ENCODE data around the gene CPT1C. TPM values are rescaled to one million over a fixed set of nuclear protein-coding genes. Genes with fewer than 3 reads are reported as not detected.

Gene CPT1C
- total RNA-seq, 2 donors from 2014 or later: 0.31 to 1.0 TPM

GRCh38 chr19:49655570-49656455 lies 35.1 kb upstream of the CPT1C start:
- H3K27ac Mint-ChIP-seq: no peak overlapping the region
- no peak overlapping the region for H3K4me3 Mint-ChIP-seq
- peaks cover 12% of the 10 kb centered on the region for H3K4me1 Mint-ChIP-seq
- H3K9me3 ChIP-seq (ENCODE audit: control insufficient read depth, low read length, poor library complexity, severe bottlenecking): no peaks in the 10 kb centered on the region
- H3K36me3 Mint-ChIP-seq (ENCODE audit: low read depth): peaks cover 3% of the 10 kb centered on the region
- H3K27me3 Mint-ChIP-seq: no peaks in the 10 kb centered on the region
- no peak for DNase-seq
- no peak for ATAC-seq

DNA sequence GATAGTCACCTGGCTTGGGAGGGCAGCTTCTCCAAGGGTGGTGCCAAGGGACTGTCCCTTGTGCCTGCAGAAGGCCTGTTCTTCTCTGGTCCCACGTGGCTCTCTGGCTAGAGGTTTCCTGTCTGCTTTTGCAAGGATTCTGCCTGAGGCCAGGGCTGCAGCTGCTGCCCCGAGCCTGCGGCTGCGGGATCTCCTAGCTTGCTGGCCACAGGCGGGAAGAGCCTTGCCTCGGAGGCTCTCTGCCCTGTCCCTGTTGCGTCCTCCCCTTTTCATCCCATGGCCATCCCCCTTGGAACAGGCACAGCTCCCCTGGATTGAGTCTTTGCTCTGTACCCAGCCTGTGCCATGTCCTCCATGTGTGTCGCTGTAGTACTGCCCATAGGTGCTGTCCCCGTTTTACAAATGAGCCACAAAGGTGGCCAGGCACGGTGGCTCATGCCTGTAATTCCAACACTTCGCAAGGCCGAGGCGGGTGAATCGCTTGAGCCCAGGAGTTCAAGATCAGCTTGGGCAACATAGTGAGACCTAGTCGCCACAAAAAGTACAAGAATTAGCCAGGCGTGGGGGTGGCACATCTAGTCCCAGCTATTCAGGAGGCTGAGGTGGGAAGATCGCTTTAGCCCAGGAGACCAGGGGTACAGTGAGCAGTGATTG lies 34.3 kb upstream of the CPT1C start:
- no peak overlapping the region for H3K27ac Mint-ChIP-seq
- peaks cover 3% of the 10 kb centered on the region for H3K36me3 Mint-ChIP-seq (ENCODE audit: low read depth)
- no peaks in the 10 kb centered on the region for H3K9me3 ChIP-seq (ENCODE audit: control insufficient read depth, low read length, poor library complexity, severe bottlenecking)
- H3K27me3 Mint-ChIP-seq: no peaks in the 10 kb centered on the region
- no peak overlapping the region for H3K4me3 Mint-ChIP-seq
- peaks cover 12% of the 10 kb centered on the region for H3K4me1 Mint-ChIP-seq
- no peak for DNase-seq
- no peak for ATAC-seq

- Mint-ChIP-seq H3K4me3 (no peak overlapping the region), H3K4me1 (peaks cover 14% of the 10 kb centered on the region), H3K36me3 (ENCODE audit: low read depth) (peaks cover 3% of the 10 kb centered on the region), H3K27ac (no peak overlapping the region), H3K27me3 (no peaks in the 10 kb centered on the region)
- H3K9me3 ChIP-seq (ENCODE audit: control insufficient read depth, low read length, poor library complexity, severe bottlenecking): no peaks in the 10 kb centered on the region
- no peak for ATAC-seq
- no peak for DNase-seq
Measured at GRCh38 chr19:49657493-49658138, 33.3 kb upstream of the CPT1C start.

- Mint-ChIP-seq H3K36me3 (ENCODE audit: low read depth) (peaks cover 3% of the 10 kb centered on the region), H3K4me1 (peaks cover 18% of the 10 kb centered on the region), H3K27me3 (no peaks in the 10 kb centered on the region), H3K4me3 (no peak overlapping the region), H3K27ac (no peak overlapping the region)
- DNase-seq (no peak), ATAC-seq (no peak)
- no peaks in the 10 kb centered on the region for H3K9me3 ChIP-seq (ENCODE audit: control insufficient read depth, low read length, poor library complexity, severe bottlenecking)
Measured at GRCh38 chr19:49658139-49658517, 32.8 kb upstream of the CPT1C start.

DNA sequence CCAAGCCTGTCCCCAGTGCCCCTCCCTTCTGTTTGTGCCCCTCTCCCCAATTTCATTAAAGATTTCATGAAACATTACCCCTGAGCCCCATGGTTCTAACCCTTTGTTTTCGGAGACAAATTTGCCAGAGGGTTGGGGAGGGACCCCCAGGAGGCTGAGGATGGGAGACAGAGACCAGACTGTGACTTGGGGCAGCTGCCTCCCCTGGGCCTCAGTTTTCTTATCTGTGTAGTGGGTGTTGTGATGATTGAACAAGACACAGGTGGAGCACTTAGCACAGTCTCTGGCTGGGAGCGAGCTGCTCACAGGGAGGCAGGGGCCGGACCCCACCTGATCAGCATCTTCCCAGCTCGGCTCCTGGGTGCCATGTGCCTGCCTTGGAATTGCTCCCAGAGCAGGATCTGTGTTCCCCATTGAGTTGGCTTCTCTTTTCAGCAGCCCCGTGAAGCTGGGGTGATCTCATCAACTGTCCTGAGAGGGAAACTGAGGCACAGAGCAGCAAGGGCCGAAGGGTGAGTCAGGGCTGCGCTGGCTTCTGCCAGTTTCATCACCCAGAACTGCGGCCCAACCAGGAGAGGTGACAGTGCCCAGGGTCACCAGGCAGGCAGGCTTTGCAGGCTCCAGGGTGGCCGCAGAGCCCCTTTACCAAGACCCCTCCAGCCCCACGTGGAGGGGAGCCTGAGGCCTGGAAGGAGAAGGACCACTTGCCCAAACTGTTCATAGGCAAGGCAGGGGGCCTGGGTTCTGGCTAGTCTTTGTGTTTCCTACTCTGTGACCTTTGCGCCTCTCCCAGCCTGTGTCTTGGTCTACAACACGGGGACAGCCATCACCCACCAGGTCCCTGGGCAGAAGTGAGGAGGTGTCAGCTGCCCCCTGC lies 32.1 kb upstream of the CPT1C start:
- H3K4me1 Mint-ChIP-seq: peaks cover 22% of the 10 kb centered on the region
- no peaks in the 10 kb centered on the region for H3K9me3 ChIP-seq (ENCODE audit: control insufficient read depth, low read length, poor library complexity, severe bottlenecking)
- H3K27ac Mint-ChIP-seq: no peak overlapping the region
- H3K36me3 Mint-ChIP-seq (ENCODE audit: low read depth): peaks cover 3% of the 10 kb centered on the region
- DNase-seq (no peak), ATAC-seq (no peak)
- H3K4me3 Mint-ChIP-seq: no peak overlapping the region
- H3K27me3 Mint-ChIP-seq: no peaks in the 10 kb centered on the region

GRCh38 chr19:49660338-49660961 lies 30.5 kb upstream of the CPT1C start:
- Mint-ChIP-seq H3K27ac (peak overlapping the region; percentile 65), H3K4me1 (peaks cover 34% of the 10 kb centered on the region), H3K4me3 (no peak overlapping the region), H3K36me3 (ENCODE audit: low read depth) (peaks cover 9% of the 10 kb centered on the region), H3K27me3 (no peaks in the 10 kb centered on the region)
- DNase-seq (no peak), ATAC-seq (no peak)
- no peaks in the 10 kb centered on the region for H3K9me3 ChIP-seq (ENCODE audit: control insufficient read depth, low read length, poor library complexity, severe bottlenecking)

DNA sequence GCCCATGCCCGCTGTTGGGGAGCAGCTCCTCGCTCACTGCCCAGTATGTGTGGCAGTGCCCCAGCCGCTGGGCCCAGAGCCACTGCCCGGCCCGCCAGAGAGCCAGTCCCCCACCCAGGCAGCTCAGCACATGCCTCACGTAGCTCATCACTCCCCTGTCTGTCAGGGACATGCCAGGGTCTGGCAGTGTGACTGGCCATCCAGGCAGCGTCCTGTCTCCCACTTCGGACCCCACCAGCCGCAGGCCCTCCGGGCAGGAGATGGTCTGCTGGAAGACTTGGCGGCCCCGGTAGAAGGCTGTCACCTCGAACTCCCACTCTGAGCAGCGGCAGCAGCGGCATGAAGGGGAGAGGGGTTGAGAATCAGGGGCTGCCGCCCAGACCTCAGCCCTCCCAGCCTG lies 28.9 kb upstream of the CPT1C start:
- Mint-ChIP-seq H3K4me3 (no peak overlapping the region), H3K36me3 (ENCODE audit: low read depth) (peaks cover 13% of the 10 kb centered on the region), H3K27ac (peak overlapping the region; percentile 100)

DNA sequence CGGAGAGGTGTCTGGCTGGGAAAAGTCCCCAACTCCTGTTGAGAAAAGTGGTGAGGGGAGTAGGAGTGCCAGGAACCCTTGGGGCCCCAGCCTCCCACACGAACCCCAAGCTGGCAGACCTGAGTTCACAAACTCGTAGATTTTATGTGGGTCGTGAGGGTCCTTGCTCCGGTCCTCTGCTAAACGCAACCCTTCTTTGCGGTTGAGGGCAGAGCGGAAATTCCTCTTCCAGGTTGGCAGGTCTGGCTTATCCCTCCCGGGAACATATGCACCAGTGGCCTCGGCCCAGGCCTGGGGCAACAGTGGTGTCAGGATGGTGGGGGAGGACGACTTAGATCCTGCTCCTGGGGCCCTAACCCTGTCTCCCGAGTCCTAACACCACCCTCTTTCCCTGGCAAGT lies 27.7 kb upstream of the CPT1C start:
- H3K36me3 Mint-ChIP-seq (ENCODE audit: low read depth): peaks cover 10% of the 10 kb centered on the region
- H3K4me1 Mint-ChIP-seq: peaks cover 46% of the 10 kb centered on the region
- H3K27ac Mint-ChIP-seq: peak overlapping the region; percentile 100
- no peaks in the 10 kb centered on the region for H3K9me3 ChIP-seq (ENCODE audit: control insufficient read depth, low read length, poor library complexity, severe bottlenecking)
- no peak for ATAC-seq
- no peaks in the 10 kb centered on the region for H3K27me3 Mint-ChIP-seq
- no peak for DNase-seq
- peak overlapping the region; percentile 100 for H3K4me3 Mint-ChIP-seq

More for the DNA sequence above, 28.9 kb upstream of the CPT1C start:
- DNase-seq: no peak
- Mint-ChIP-seq H3K27me3 (no peaks in the 10 kb centered on the region), H3K4me1 (peaks cover 42% of the 10 kb centered on the region)
- no peak for ATAC-seq
- no peaks in the 10 kb centered on the region for H3K9me3 ChIP-seq (ENCODE audit: control insufficient read depth, low read length, poor library complexity, severe bottlenecking)

- peaks cover 10% of the 10 kb centered on the region for H3K36me3 Mint-ChIP-seq (ENCODE audit: low read depth)
- H3K4me1 Mint-ChIP-seq: peaks cover 43% of the 10 kb centered on the region
- no peaks in the 10 kb centered on the region for H3K27me3 Mint-ChIP-seq
- ATAC-seq: peak; percentile 73
- H3K9me3 ChIP-seq (ENCODE audit: control insufficient read depth, low read length, poor library complexity, severe bottlenecking): no peaks in the 10 kb centered on the region
- peak overlapping the region; percentile 100 for H3K27ac Mint-ChIP-seq
- H3K4me3 Mint-ChIP-seq: peak overlapping the region; percentile 100
- peak; percentile 81 to 94 (median 90) for DNase-seq
Measured at GRCh38 chr19:49664171-49665035, 26.5 kb upstream of the CPT1C start.

DNA sequence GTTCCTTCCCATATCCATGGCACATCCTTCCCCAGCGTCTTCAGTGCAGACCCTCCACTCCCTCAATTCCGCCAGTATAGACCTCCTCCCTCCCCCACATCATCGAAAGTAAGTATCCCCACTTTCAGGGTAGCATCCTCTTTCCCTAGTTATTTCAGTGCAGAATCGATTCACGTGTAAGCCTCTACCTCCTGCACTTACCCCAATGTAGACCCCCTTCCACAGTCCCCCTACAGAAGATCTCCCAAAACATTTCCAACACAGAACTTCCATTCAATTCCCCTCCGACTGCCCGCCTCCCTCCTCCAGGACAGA lies 25.9 kb upstream of the CPT1C start:
- Mint-ChIP-seq H3K4me1 (peaks cover 46% of the 10 kb centered on the region), H3K27me3 (no peaks in the 10 kb centered on the region), H3K27ac (peak overlapping the region; percentile 100), H3K36me3 (ENCODE audit: low read depth) (peaks cover 10% of the 10 kb centered on the region), H3K4me3 (peak overlapping the region; percentile 100)
- DNase-seq (no peak), ATAC-seq (no peak)
- no peaks in the 10 kb centered on the region for H3K9me3 ChIP-seq (ENCODE audit: control insufficient read depth, low read length, poor library complexity, severe bottlenecking)

DNA sequence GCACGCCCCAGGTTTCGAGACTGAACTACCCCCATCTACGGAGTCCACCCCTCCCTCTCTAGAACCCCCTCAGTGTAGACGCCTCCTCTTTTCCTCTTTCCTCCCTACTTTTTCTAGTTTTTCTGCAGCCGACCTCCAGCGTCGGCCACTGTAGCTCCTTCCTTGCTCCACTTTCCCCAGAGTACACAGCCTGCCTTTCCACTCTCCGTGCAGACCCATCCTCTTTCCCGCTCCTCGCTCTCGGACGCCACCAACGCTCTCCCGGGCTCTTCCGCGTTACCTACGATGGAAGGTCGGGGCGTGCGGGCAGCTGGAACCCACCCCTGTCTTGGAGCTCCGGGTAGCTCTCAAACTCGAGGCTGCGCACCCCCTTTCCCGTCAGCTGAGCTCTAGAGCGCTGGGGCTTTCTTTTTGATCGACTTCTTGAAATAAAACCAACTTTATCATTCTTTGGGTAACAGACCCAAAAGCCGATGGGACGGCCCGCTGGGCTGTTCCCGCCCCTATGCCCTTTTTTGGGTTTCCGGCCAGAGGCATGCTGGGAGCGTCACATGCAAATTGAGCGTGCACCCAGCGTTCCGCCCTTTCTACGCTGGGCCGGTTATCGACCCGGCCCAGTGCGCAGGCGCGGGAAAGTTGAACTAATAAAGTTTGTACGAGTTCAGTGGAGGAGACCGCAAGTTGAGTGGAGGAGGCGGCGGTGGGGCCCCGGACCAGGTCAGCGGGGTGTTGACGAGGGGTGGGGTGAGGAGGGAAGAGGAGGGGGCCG lies 25.4 kb upstream of the CPT1C start, which contains the start of the genes BCL2L12 and IRF3:
Gene BCL2L12, plus strand, starts transcription at position 583 of the 769 bp plus-strand sequence. CDS start 760 bp downstream, outside the sequence.
Gene IRF3, minus strand, starts transcription at position 507 of the 769 bp plus-strand sequence. CDS start 1,019 bp downstream, outside the sequence.
- DNase-seq: peak; percentile 98 to 100 (median 98)
- H3K9me3 ChIP-seq (ENCODE audit: control insufficient read depth, low read length, poor library complexity, severe bottlenecking): no peaks in the 10 kb centered on the region
- peak within 1 kb of the TSS; percentile 100 for H3K4me3 Mint-ChIP-seq
- no peaks in the 10 kb centered on the region for H3K27me3 Mint-ChIP-seq
- ATAC-seq: peak; percentile 84
- H3K36me3 Mint-ChIP-seq (ENCODE audit: low read depth): peaks cover 10% of the 10 kb centered on the region
- H3K27ac Mint-ChIP-seq: peak within 1 kb of the TSS; percentile 100
- H3K4me1 Mint-ChIP-seq: peaks cover 46% of the 10 kb centered on the region

Data from T-helper 17 cell (primary cell).